HepG2 (cell line): ENCODE data around the gene MPC2. TPM values are rescaled to one million over a fixed set of nuclear protein-coding genes. Genes with fewer than 3 reads are reported as not detected.

ENCODE experiments used
- ETV6 ChIP-seq: sonication (generic); formaldehyde crosslinking; conservative IDR thresholded peaks from 2 replicates; pipeline ENCODE4 v1.4.0; 2020; ENCODE audit warnings: missing genetic modification reagents
- GATA4 ChIP-seq: sonication (generic); IDR thresholded peaks from 2 replicates; pipeline ENCODE4 v1.6.1; 2016; ENCODE audit warnings: antibody characterized with exemption, low read depth, borderline replicate concordance
- HDAC1 ChIP-seq: sonication (generic); formaldehyde crosslinking; IDR thresholded peaks from 2 replicates; pipeline ENCODE4 v1.5.1; 2020; ENCODE audit warnings: mild to moderate bottlenecking, missing genetic modification reagents
- KDM5A ChIP-seq: fragments of 200-600 bp; sonication (generic); IDR thresholded peaks from 2 replicates; pipeline ENCODE4 v1.7.0; 2018; ENCODE audit warnings: antibody characterized with exemption, mild to moderate bottlenecking, low read length, borderline replicate concordance
- KDM6A ChIP-seq: IDR thresholded peaks from 2 replicates; pipeline ENCODE4 v1.6.1; 2016; ENCODE audit warnings: low read depth
- MEF2D ChIP-seq: sonication (generic); formaldehyde crosslinking; IDR thresholded peaks from 2 replicates; pipeline ENCODE4 v1.5.1; 2020; ENCODE audit warnings: mild to moderate bottlenecking, missing genetic modification reagents
- SCMH1 ChIP-seq: sonication (generic); formaldehyde crosslinking; IDR thresholded peaks from 2 replicates; pipeline ENCODE4 v1.9.0; 2021; ENCODE audit warnings: missing genetic modification reagents, mild to moderate bottlenecking, borderline replicate concordance
- SIN3A ChIP-seq: IDR thresholded peaks from 2 replicates; pipeline ENCODE4 v1.6.1; 2011; ENCODE audit warnings: low read depth, mild to moderate bottlenecking, control low read depth, low read length, borderline replicate concordance
- SIX1 ChIP-seq: sonication (generic); formaldehyde crosslinking; IDR thresholded peaks from 2 replicates; pipeline ENCODE4 v1.4.0; 2020; ENCODE audit warnings: missing genetic modification reagents, borderline replicate concordance
- U2AF2 ChIP-seq: fragments of 200-400 bp; formaldehyde crosslinking; IDR thresholded peaks from 2 replicates; pipeline ENCODE4 v1.6.1; 2017; ENCODE audit warnings: low read depth, mild to moderate bottlenecking, low read length
- ZNF12 ChIP-seq: sonication (generic); formaldehyde crosslinking; IDR thresholded peaks from 2 replicates; pipeline ENCODE4 v1.5.0; 2020; ENCODE audit warnings: missing genetic modification reagents
- ZNF230 ChIP-seq: sonication (generic); formaldehyde crosslinking; IDR thresholded peaks from 2 replicates; pipeline ENCODE4 v1.4.0; 2020; ENCODE audit warnings: mild to moderate bottlenecking, missing genetic modification reagents
- ZNF264 ChIP-seq: sonication (generic); formaldehyde crosslinking; IDR thresholded peaks from 2 replicates; pipeline ENCODE4 v1.4.0; 2020; ENCODE audit warnings: missing genetic modification reagents
- ZNF292 ChIP-seq: sonication (generic); formaldehyde crosslinking; IDR thresholded peaks from 2 replicates; pipeline ENCODE4 v1.8.1; 2022; ENCODE audit warnings: mild to moderate bottlenecking, low read depth, missing genetic modification reagents, borderline replicate concordance
- polyA plus RNA-seq, 8 experiments: library from polyadenylated mRNA; depleted of rRNA in 3 of 8; stranded (reverse) in 7 of 8; unstranded in 1 of 8; fragments of >200 nt; fragmentation: Illumina TruSeq in 4 of 8; extraction: Trizol in 4 of 8; gene quantifications; 2 replicates each; pipeline versions ENCODE4 v1.2.1 to v1.2.3, GENCODE V29; 2011 to 2016; ENCODE audit warnings: low read depth in 4 of 8, missing spikeins in 1 of 8, mixed read lengths in 1 of 8; ENCODE audit not compliant: insufficient read depth in 1 of 8
- total RNA-seq, 5 experiments: library from RNA; depleted of rRNA; stranded (reverse); fragments of >200 nt; fragmentation: Illumina TruSeq; extraction: Trizol; gene quantifications; 2 replicates each; pipeline ENCODE4 v1.2.3, GENCODE V29; 2016; ENCODE audit warnings: low read depth in 1 of 5
- TF ChIP-seq, protein P1 (sequence below): sonication (generic); formaldehyde crosslinking; IDR thresholded peaks from 2 replicates; pipeline ENCODE4 v1.4.0; 2020; ENCODE audit warnings: missing genetic modification reagents
- TF ChIP-seq, protein P2 (sequence below): sonication (generic); formaldehyde crosslinking; IDR thresholded peaks from 2 replicates; pipeline ENCODE4 v1.5.0; 2020; ENCODE audit warnings: mild to moderate bottlenecking, missing genetic modification reagents
- TF ChIP-seq, protein P3 (sequence below): sonication (generic); formaldehyde crosslinking; IDR thresholded peaks from 2 replicates; pipeline ENCODE4 v1.4.0; 2020; ENCODE audit warnings: missing genetic modification reagents
- TF ChIP-seq, protein P4 (sequence below): sonication (generic); formaldehyde crosslinking; IDR thresholded peaks from 2 replicates; pipeline ENCODE4 v1.8.1; 2023; ENCODE audit warnings: mild to moderate bottlenecking, missing genetic modification reagents, borderline replicate concordance
- TF ChIP-seq, protein P5 (sequence below): IDR thresholded peaks from 2 replicates; pipeline ENCODE4 v1.6.1; 2016; ENCODE audit warnings: mild to moderate bottlenecking, missing biosample characterization, missing genetic modification reagents
- TF ChIP-seq, protein P6 (sequence below): sonication (generic); formaldehyde crosslinking; IDR thresholded peaks from 2 replicates; pipeline ENCODE4 v1.4.0; 2020; ENCODE audit warnings: mild to moderate bottlenecking, missing genetic modification reagents
- TF ChIP-seq, protein P7 (sequence below): fragments of 450-650 bp; IDR thresholded peaks from 2 replicates; pipeline ENCODE4 v1.6.1; 2016

Gene MPC2
- total and polyA plus RNA-seq, 2 of the 13 experiments (the other 11 are each of a cell fraction or from before 2014, with no cell fraction given), result 38.8 to 136 TPM

DNA sequence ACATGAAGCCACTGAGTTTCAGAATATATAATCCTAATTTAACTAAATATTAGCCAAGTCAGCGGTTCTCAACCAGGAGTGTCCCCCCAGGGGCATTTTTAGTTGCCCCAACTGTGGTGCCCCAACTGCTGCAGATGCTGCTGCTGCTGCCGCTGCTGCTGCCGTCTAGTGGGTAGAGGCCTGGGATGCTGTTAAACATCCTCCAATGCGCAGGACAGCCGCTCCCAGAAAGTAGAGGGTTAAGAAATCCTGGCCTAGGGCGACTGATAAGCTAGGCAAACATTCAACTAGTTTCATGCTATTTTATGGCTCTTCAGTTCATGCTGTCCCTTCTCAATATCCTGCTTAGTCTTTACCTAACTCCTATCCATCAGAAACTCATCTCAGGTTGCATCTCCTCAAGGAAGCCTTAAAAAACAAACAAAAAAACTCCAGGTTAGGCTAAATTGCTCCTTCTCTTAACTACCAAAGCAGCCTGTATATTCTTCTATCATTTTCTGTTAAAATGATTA lies 10.3 kb downstream of the MPC2 start (continued):
- 0 out of 2 replicates have a peak, but pooled peaks have one; percentile 39 for TF ChIP-seq ZNF12 (CRISPR knock-in tag)
- no peak for TF ChIP-seq KDM5A
- no peak for TF ChIP-seq SCMH1 (CRISPR knock-in tag)
- TF ChIP-seq, protein P1, sequence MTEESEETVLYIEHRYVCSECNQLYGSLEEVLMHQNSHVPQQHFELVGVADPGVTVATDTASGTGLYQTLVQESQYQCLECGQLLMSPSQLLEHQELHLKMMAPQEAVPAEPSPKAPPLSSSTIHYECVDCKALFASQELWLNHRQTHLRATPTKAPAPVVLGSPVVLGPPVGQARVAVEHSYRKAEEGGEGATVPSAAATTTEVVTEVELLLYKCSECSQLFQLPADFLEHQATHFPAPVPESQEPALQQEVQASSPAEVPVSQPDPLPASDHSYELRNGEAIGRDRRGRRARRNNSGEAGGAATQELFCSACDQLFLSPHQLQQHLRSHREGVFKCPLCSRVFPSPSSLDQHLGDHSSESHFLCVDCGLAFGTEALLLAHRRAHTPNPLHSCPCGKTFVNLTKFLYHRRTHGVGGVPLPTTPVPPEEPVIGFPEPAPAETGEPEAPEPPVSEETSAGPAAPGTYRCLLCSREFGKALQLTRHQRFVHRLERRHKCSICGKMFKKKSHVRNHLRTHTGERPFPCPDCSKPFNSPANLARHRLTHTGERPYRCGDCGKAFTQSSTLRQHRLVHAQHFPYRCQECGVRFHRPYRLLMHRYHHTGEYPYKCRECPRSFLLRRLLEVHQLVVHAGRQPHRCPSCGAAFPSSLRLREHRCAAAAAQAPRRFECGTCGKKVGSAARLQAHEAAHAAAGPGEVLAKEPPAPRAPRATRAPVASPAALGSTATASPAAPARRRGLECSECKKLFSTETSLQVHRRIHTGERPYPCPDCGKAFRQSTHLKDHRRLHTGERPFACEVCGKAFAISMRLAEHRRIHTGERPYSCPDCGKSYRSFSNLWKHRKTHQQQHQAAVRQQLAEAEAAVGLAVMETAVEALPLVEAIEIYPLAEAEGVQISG (CRISPR knock-in tag), result peak; percentile 67
- peak; percentile 36; the same call in 1 of the 2 replicates for TF ChIP-seq HDAC1 (CRISPR knock-in tag)
- TF ChIP-seq, protein P2, sequence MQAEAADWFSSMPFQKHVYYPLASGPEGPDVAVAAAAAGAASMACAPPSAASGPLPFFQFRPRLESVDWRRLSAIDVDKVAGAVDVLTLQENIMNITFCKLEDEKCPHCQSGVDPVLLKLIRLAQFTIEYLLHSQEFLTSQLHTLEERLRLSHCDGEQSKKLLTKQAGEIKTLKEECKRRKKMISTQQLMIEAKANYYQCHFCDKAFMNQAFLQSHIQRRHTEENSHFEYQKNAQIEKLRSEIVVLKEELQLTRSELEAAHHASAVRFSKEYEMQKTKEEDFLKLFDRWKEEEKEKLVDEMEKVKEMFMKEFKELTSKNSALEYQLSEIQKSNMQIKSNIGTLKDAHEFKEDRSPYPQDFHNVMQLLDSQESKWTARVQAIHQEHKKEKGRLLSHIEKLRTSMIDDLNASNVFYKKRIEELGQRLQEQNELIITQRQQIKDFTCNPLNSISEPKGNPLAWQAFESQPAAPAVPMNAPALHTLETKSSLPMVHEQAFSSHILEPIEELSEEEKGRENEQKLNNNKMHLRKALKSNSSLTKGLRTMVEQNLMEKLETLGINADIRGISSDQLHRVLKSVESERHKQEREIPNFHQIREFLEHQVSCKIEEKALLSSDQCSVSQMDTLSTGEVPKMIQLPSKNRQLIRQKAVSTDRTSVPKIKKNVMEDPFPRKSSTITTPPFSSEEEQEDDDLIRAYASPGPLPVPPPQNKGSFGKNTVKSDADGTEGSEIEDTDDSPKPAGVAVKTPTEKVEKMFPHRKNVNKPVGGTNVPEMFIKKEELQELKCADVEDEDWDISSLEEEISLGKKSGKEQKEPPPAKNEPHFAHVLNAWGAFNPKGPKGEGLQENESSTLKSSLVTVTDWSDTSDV (CRISPR knock-in tag), result no peak
- TF ChIP-seq, protein P3, sequence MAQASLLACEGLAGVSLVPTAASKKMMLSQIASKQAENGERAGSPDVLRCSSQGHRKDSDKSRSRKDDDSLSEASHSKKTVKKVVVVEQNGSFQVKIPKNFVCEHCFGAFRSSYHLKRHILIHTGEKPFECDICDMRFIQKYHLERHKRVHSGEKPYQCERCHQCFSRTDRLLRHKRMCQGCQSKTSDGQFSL (CRISPR knock-in tag), result no peak
- TF ChIP-seq, protein P4, sequence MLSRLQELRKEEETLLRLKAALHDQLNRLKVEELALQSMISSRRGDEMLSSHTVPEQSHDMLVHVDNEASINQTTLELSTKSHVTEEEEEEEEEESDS (CRISPR knock-in tag), result no peak
- peak; percentile 73; the same call in 1 of the 2 replicates for TF ChIP-seq ZNF292
- TF ChIP-seq SIN3A, result no peak
- TF ChIP-seq U2AF2, result no peak
- peak; percentile 59; the same call in 1 of the 2 replicates for TF ChIP-seq SIX1 (CRISPR knock-in tag)
- TF ChIP-seq, protein P5, sequence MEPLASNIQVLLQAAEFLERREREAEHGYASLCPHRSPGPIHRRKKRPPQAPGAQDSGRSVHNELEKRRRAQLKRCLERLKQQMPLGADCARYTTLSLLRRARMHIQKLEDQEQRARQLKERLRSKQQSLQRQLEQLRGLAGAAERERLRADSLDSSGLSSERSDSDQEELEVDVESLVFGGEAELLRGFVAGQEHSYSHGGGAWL (CRISPR knock-in tag), result no peak
- no peak for TF ChIP-seq ZNF230 (CRISPR knock-in tag)
- TF ChIP-seq ZNF264 (CRISPR knock-in tag), result no peak; the same call in 1 of the 2 replicates
- TF ChIP-seq, protein P6, sequence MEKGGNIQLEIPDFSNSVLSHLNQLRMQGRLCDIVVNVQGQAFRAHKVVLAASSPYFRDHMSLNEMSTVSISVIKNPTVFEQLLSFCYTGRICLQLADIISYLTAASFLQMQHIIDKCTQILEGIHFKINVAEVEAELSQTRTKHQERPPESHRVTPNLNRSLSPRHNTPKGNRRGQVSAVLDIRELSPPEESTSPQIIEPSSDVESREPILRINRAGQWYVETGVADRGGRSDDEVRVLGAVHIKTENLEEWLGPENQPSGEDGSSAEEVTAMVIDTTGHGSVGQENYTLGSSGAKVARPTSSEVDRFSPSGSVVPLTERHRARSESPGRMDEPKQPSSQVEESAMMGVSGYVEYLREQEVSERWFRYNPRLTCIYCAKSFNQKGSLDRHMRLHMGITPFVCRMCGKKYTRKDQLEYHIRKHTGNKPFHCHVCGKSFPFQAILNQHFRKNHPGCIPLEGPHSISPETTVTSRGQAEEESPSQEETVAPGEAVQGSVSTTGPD (CRISPR knock-in tag), result no peak
- no peak for TF ChIP-seq KDM6A (CRISPR knock-in tag)
- TF ChIP-seq MEF2D, result peak; percentile 15; the same call in 1 of the 2 replicates
- peak; percentile 37; the same call in 1 of the 2 replicates for TF ChIP-seq GATA4
- TF ChIP-seq, protein P7, sequence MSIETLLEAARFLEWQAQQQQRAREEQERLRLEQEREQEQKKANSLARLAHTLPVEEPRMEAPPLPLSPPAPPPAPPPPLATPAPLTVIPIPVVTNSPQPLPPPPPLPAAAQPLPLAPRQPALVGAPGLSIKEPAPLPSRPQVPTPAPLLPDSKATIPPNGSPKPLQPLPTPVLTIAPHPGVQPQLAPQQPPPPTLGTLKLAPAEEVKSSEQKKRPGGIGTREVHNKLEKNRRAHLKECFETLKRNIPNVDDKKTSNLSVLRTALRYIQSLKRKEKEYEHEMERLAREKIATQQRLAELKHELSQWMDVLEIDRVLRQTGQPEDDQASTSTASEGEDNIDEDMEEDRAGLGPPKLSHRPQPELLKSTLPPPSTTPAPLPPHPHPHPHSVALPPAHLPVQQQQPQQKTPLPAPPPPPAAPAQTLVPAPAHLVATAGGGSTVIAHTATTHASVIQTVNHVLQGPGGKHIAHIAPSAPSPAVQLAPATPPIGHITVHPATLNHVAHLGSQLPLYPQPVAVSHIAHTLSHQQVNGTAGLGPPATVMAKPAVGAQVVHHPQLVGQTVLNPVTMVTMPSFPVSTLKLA, result no peak
- no peak for TF ChIP-seq ETV6 (CRISPR knock-in tag)
